HG03575 (cell line): Measurements from ENCODE around the gene CAMK2B.

Experiments
- ATAC-seq: cut with Tn5 transposase; IDR thresholded peaks from one replicate; pipeline ENCODE4 v1.9.1; 2021; ENCODE audit not compliant: unreplicated experiment, insufficient number of reproducible peaks, low FRiP score; ENCODE audit errors: extremely low read depth

Gene CAMK2B

DNA sequence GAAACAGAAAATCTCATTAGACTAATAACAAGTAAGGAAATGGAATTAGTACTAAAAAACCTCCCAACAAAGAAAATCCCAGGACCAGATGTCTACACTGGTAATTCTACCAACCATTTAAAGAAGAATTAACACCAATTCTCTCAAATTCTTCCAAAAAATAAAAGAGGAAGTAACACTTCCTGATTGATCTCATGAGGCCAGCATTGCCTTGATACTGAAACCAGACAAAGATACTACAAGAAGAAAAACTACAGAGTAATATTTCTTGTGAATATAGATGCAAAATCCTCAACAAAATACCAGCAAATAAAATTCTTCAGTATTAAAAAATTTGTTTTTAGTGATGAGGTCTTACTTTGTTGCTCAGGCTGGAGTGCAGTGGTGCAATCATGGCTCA lies 157.5 kb downstream of the CAMK2B start:
- no peak for ATAC-seq
